Endothelial cell of umbilical vein (primary cell): Measurements from ENCODE around the gene PDZD4.

Experiments
- CTCF ChIP-seq, 2 donors: IDR thresholded peaks; 1 replicate in 1 of 2; 2 replicates in 1 of 2; pipeline ENCODE4 v1.5.1; 2011; ENCODE audit warnings: low read length in 2 of 2, mild to moderate bottlenecking in 2 of 2, moderate library complexity in 2 of 2, control low read depth in 1 of 2, inconsistent platforms in 1 of 2, low read depth in 1 of 2; ENCODE audit not compliant: insufficient read depth in 1 of 2; ENCODE audit errors: extremely low read depth in 1 of 2
- EZH2 ChIP-seq: IDR thresholded peaks from 2 replicates; pipeline ENCODE4 v1.6.1; 2012; ENCODE audit warnings: borderline replicate concordance, low read depth, mild to moderate bottlenecking, moderate library complexity, low read length, inconsistent platforms; ENCODE audit not compliant: severe bottlenecking
- FOS ChIP-seq: IDR thresholded peaks from 2 replicates; pipeline ENCODE4 v1.6.1; 2011; ENCODE audit warnings: mild to moderate bottlenecking, low read length, moderate library complexity, borderline replicate concordance; ENCODE audit not compliant: insufficient read depth
- JUN ChIP-seq: IDR thresholded peaks from 2 replicates; pipeline ENCODE4 v1.6.1; 2011; ENCODE audit warnings: borderline replicate concordance, low read depth; ENCODE audit not compliant: insufficient read length, insufficient read depth
- MAX ChIP-seq: IDR thresholded peaks from 2 replicates; pipeline ENCODE4 v1.6.1; 2011; ENCODE audit not compliant: insufficient read depth, insufficient read length
- POLR2A ChIP-seq: IDR thresholded peaks from 2 replicates; pipeline ENCODE4 v1.6.1; 2012; ENCODE audit warnings: low read depth, mild to moderate bottlenecking, control low read depth, low read length
- POLR2AphosphoS5 ChIP-seq: IDR thresholded peaks from 2 replicates; pipeline ENCODE4 v1.6.1; 2012; ENCODE audit warnings: low read depth, mild to moderate bottlenecking, control low read depth, low read length, moderate library complexity; ENCODE audit not compliant: insufficient read depth

DNA sequence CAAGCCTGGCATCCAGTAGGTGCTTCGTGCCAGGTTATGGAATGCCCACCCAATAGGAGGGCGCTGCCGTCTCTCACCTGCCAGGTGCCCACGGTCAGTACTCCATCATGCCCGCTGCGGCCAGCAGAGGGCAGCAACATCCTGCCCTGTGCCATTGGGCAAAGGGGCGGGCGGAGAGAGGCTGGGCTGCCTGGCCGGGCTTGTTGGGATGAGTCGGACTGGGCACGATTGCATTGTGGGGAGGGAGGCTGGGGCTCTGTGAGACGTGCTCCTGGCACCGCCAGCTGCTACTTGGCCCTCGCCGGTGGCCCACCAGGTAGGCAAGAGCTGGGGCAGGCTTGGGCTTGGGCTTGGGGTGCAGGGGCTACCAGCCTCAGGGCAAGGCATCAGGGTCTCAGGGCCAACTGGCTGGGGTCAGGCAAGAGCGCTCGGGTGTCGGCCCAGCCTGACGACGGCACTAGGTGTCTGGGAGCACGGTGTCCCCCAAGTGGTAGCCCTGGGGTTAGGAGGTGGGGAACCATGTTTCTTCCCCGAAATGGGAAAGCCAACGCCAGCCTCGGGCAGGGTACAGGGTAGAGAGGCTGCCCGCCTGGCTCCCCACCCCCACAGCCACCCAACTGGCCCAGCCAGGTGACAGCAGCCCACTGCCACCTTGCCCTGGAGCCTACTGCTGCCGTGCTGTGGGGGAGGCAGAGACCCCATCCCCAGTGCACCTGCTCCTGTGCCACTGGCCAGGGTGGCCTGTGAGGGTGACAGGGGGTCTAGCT is 66.2 kb downstream of the PDZD4 start, which contains the start of gene PLXNB3:
- TF ChIP-seq POLR2AphosphoS5: no peak
- TF ChIP-seq CTCF (IDR thresholded peaks at IDR 0.05; ENCODE audit: extremely low read depth in 1 of 2, insufficient read depth in 1 of 2, low read depth in 1 of 2, low read length in 2 of 2): peak; percentile 76 to 86
- no peak for TF ChIP-seq EZH2
- TF ChIP-seq POLR2A: no peak
- no peak for TF ChIP-seq FOS
- no peak for TF ChIP-seq JUN
- no peak for TF ChIP-seq MAX
